NCI-H2196 (cell line): ENCODE measurements around the gene DCAF12L1.

Experiments used
- DNase-seq: peaks from one replicate; lab custom pipeline; 2025; ENCODE audit not compliant: unreplicated experiment; lab: John Stamatoyannopoulos, UW

DCAF12L1 gene

GRCh38 chrX:126552313-126553022 lies at the start of gene DCAF12L1:
Gene DCAF12L1 (minus strand): TSS chrX:126552814. CDS start chrX:126552608, 206 bp downstream.
- DNase-seq = no peak

- no peak for DNase-seq
Observed at GRCh38 chrX:126580877-126581276, 28.3 kb upstream of the DCAF12L1 start.

GRCh38 chrX:126575911-126576310 lies 23.3 kb upstream of the DCAF12L1 start:
- no peak for DNase-seq

GRCh38 chrX:126557151-126557550 lies 4.5 kb upstream of the DCAF12L1 start:
- no peak for DNase-seq

- DNase-seq = no peak
Observed at GRCh38 chrX:126551725-126552312, 795 bp downstream of the DCAF12L1 start.

GRCh38 chrX:126551306-126551705 lies 1.3 kb downstream of the DCAF12L1 start:
- no peak for DNase-seq

GRCh38 chrX:126550816-126551215 lies 1.8 kb downstream of the DCAF12L1 start:
- no peak for DNase-seq

GRCh38 chrX:126509923-126510322 lies 42.7 kb downstream of the DCAF12L1 start:
- no peak for DNase-seq
